Measurements from ENCODE around the gene VIPR1.

The VIPR1 gene

GRCh38 chr3:42508562-42508961, 6.1 kb downstream of the VIPR1 start:
- POLR2A ChIA-PET: no interaction called here
- CTCF ChIA-PET: interaction anchor here (1.2 kb wide), 1 partner anchor 261 kb away, joined by 5 read pairs; no protein-coding TSS in a partner anchor
- H3K4me3 ChIP-seq (ENCODE audit: low read depth, low read length): no peak overlapping the region
- H3K27ac ChIP-seq (ENCODE audit: extremely low read depth, low read depth, low read length): no peak overlapping the region
- H3K4me1 ChIP-seq (ENCODE audit: control insufficient read depth, insufficient read depth, low read length): no peaks in the 10 kb centered on the region
- H3K36me3 ChIP-seq (ENCODE audit: control insufficient read depth in 2 of 2, insufficient read depth in 1 of 2, low read length in 2 of 2): no peaks in the 10 kb centered on the region
- peak; percentile 81 for TF ChIP-seq EGR2 (tag by site-specific recombination; IDR thresholded peaks at IDR 0.05; ENCODE audit: low read depth)
- peak; percentile 77 for TF ChIP-seq ZFHX2 (tag by site-specific recombination; conservative IDR thresholded peaks at IDR 0.05)
- no peak for TF ChIP-seq KLF17 (tag by site-specific recombination; IDR thresholded peaks at IDR 0.05)
- TF ChIP-seq ZNF121 (tag by site-specific recombination; IDR thresholded peaks at IDR 0.05): no peak
- TF ChIP-seq ZXDB (tag by site-specific recombination; IDR thresholded peaks at IDR 0.05): no peak
- H3K9me3 ChIP-seq (ENCODE audit: control insufficient read depth, insufficient read depth, low read depth, low read length): no peaks in the 10 kb centered on the region

GRCh38 chr3:42509111-42509510, 6.7 kb downstream of the VIPR1 start:
- no peaks in the 10 kb centered on the region for H3K4me1 ChIP-seq (ENCODE audit: control insufficient read depth, insufficient read depth, low read length)
- no peak overlapping the region for H3K4me3 ChIP-seq (ENCODE audit: low read depth, low read length)
- POLR2A ChIA-PET: no interaction called here
- CTCF ChIA-PET: no interaction called here
- no peaks in the 10 kb centered on the region for H3K9me3 ChIP-seq (ENCODE audit: control insufficient read depth, insufficient read depth, low read depth, low read length)
- no peaks in the 10 kb centered on the region for H3K36me3 ChIP-seq (ENCODE audit: control insufficient read depth in 2 of 2, insufficient read depth in 1 of 2, low read length in 2 of 2)
- H3K27ac ChIP-seq (ENCODE audit: extremely low read depth, low read depth, low read length): no peak overlapping the region
- TF ChIP-seq HOXD13 (CRISPR knock-in tag; IDR thresholded peaks at IDR 0.05; ENCODE audit: borderline replicate concordance) (no peak), ZNF544 (tag by site-specific recombination; IDR thresholded peaks at IDR 0.05) (no peak), YY1 (tag by site-specific recombination; IDR thresholded peaks at IDR 0.05) (no peak), ZNF223 (tag by site-specific recombination; IDR thresholded peaks at IDR 0.05) (no peak), SALL2 (tag by site-specific recombination; IDR thresholded peaks at IDR 0.05; ENCODE audit: borderline replicate concordance) (no peak), ZNF175 (tag by site-specific recombination; IDR thresholded peaks at IDR 0.05) (no peak), ZNF221 (tag by site-specific recombination; IDR thresholded peaks at IDR 0.05; ENCODE audit: borderline replicate concordance) (no peak), HOXC10 (CRISPR knock-in tag; IDR thresholded peaks at IDR 0.05) (no peak)

- no peak for TF ChIP-seq KLF7 (tag by site-specific recombination; IDR thresholded peaks at IDR 0.05; ENCODE audit: borderline replicate concordance)
- TF ChIP-seq SALL2 (tag by site-specific recombination; IDR thresholded peaks at IDR 0.05; ENCODE audit: borderline replicate concordance): no peak
- TF ChIP-seq ZNF114 (tag by site-specific recombination; IDR thresholded peaks at IDR 0.05): no peak
- TF ChIP-seq ZNF654 (tag by site-specific recombination; IDR thresholded peaks at IDR 0.05; ENCODE audit: low read depth): no peak
- no peak for TF ChIP-seq ZNF10 (tag by site-specific recombination; IDR thresholded peaks at IDR 0.05)
- TF ChIP-seq GLIS2 (tag by site-specific recombination; IDR thresholded peaks at IDR 0.05): no peak
- TF ChIP-seq ZBTB44 (tag by site-specific recombination; IDR thresholded peaks at IDR 0.05): no peak
- TF ChIP-seq ZNF843 (tag by site-specific recombination; IDR thresholded peaks at IDR 0.05): no peak
- TF ChIP-seq ZNF658 (tag by site-specific recombination; IDR thresholded peaks at IDR 0.05): no peak
- no peaks in the 10 kb centered on the region for H3K9me3 ChIP-seq (ENCODE audit: control insufficient read depth, insufficient read depth, low read depth, low read length)
- POLR2A ChIA-PET: no interaction called here
- no peak overlapping the region for H3K27ac ChIP-seq (ENCODE audit: extremely low read depth, low read depth, low read length)
- no peak overlapping the region for H3K4me3 ChIP-seq (ENCODE audit: low read depth, low read length)
- CTCF ChIA-PET: interaction anchor here (0.7 to 1.3 kb wide), 2 partner anchors 38 to 47 kb away, joined by 3 to 4 read pairs; no protein-coding TSS in a partner anchor
- H3K36me3 ChIP-seq (ENCODE audit: control insufficient read depth in 2 of 2, insufficient read depth in 1 of 2, low read length in 2 of 2): no peaks in the 10 kb centered on the region
- no peaks in the 10 kb centered on the region for H3K4me1 ChIP-seq (ENCODE audit: control insufficient read depth, insufficient read depth, low read length)
These were observed 7.9 kb downstream of the VIPR1 start for GRCh38 chr3:42510325-42510724.
